GM23338 (cell line): ENCODE measurements around the gene HDAC8. TPM values are rescaled to one million over a fixed set of nuclear protein-coding genes. Genes with fewer than 3 reads are reported as not detected.

Experiments used
- ATAC-seq: fragments of 200-7000 bp; cut with Tn5 transposase; 3 replicates; pipeline ENCODE4 v1.9.1; 2020
- DNase-seq: peaks from one replicate; pipeline ENCODE4 v3.0.0-alpha.2; 2015; ENCODE audit warnings: low spot score
- H2AFZ ChIP-seq: fragments of 200-600 bp; sonication (generic); 2 replicates; pipeline ENCODE4 v1.8.0; 2016; ENCODE audit warnings: antibody characterized with exemption, mild to moderate bottlenecking, moderate library complexity
- H3F3A ChIP-seq: fragments of 200-600 bp; sonication (generic); replicated peaks from 2 replicates; pipeline ENCODE4 v1.8.0; 2017; ENCODE audit warnings: antibody characterized with exemption, mixed run types, low read depth
- H3K27ac ChIP-seq: fragments of 200-600 bp; sonication (generic); 2 replicates; pipeline ENCODE4 v1.6.1; 2016; ENCODE audit warnings: low read depth
- H3K27me3 ChIP-seq: fragments of 200-600 bp; sonication (generic); 2 replicates; pipeline ENCODE4 v1.8.0; 2016; ENCODE audit warnings: mild to moderate bottlenecking, mixed run types, moderate library complexity; ENCODE audit not compliant: insufficient read depth
- H3K36me3 ChIP-seq: fragments of 200-600 bp; sonication (generic); 2 replicates; pipeline ENCODE4 v1.8.0; 2016; ENCODE audit warnings: mild to moderate bottlenecking; ENCODE audit not compliant: insufficient read depth
- H3K4me1 ChIP-seq: fragments of 200-600 bp; sonication (generic); 2 replicates; pipeline ENCODE4 v1.8.0; 2016; ENCODE audit warnings: mild to moderate bottlenecking, moderate library complexity; ENCODE audit not compliant: insufficient read depth
- H3K4me2 ChIP-seq: fragments of 200-600 bp; sonication (generic); 2 replicates; pipeline ENCODE4 v1.7.1; 2017; ENCODE audit warnings: mixed run types
- H3K4me3 ChIP-seq: fragments of 200-600 bp; sonication (generic); 2 replicates; pipeline ENCODE4 v1.6.1; 2016; ENCODE audit warnings: mixed run types
- H3K79me2 ChIP-seq: fragments of 200-600 bp; sonication (generic); replicated peaks from 2 replicates; pipeline ENCODE4 v1.8.0; 2017; ENCODE audit warnings: mild to moderate bottlenecking; ENCODE audit not compliant: insufficient read depth
- H3K9me2 ChIP-seq: fragments of 200-600 bp; sonication (generic); 2 replicates; pipeline ENCODE4 v1.8.0; 2017; ENCODE audit not compliant: insufficient read depth
- H4K20me1 ChIP-seq: fragments of 200-600 bp; sonication (generic); replicated peaks from 2 replicates; pipeline ENCODE4 v1.8.0; 2017; ENCODE audit warnings: mild to moderate bottlenecking; ENCODE audit not compliant: insufficient read depth
- H3K27ac Mint-ChIP-seq: 2 replicates; pipeline ENCODE4 v1.8.0; 2020; ENCODE audit warnings: inconsistent platforms, mild to moderate bottlenecking, moderate library complexity, mixed read lengths
- H3K27me3 Mint-ChIP-seq: 3 replicates; pipeline ENCODE4 v1.8.0; 2022; ENCODE audit warnings: low read depth, mild to moderate bottlenecking, moderate library complexity, mixed read lengths, inconsistent platforms; ENCODE audit not compliant: insufficient read depth, poor library complexity
- H3K36me3 Mint-ChIP-seq: 3 replicates; pipeline ENCODE4 v1.8.0; 2021; ENCODE audit warnings: low read depth, mild to moderate bottlenecking, inconsistent platforms, moderate library complexity, mixed read lengths
- H3K4me1 Mint-ChIP-seq: 3 replicates; pipeline ENCODE4 v1.8.0; 2020; ENCODE audit warnings: mild to moderate bottlenecking, inconsistent platforms, mixed read lengths
- H3K4me3 Mint-ChIP-seq: 3 replicates; pipeline ENCODE4 v1.8.0; 2021; ENCODE audit warnings: moderate library complexity, mild to moderate bottlenecking, inconsistent platforms, mixed read lengths
- H3K9me3 Mint-ChIP-seq: 3 replicates; pipeline ENCODE4 v1.8.0; 2020; ENCODE audit warnings: moderate library complexity, mild to moderate bottlenecking, inconsistent platforms, mixed read lengths
- CREB1 ChIP-seq: fragments of 250-450 bp; sonication (Bioruptor Pico); IDR thresholded peaks from 2 replicates; pipeline ENCODE4 v1.5.0; 2020; ENCODE audit warnings: low read depth, mild to moderate bottlenecking, moderate library complexity
- ETS1 ChIP-seq: IDR thresholded peaks from 2 replicates; pipeline ENCODE4 v1.6.1; 2016; ENCODE audit warnings: antibody characterized with exemption
- EZH2 ChIP-seq: fragments of 200-600 bp; sonication (generic); IDR thresholded peaks from one replicate; pipeline ENCODE4 v1.8.0; 2017; ENCODE audit warnings: antibody characterized with exemption, mild to moderate bottlenecking, low read depth; ENCODE audit not compliant: unreplicated experiment
- JUNB ChIP-seq: IDR thresholded peaks from one replicate; pipeline ENCODE4 v1.6.1; 2016; ENCODE audit warnings: antibody characterized with exemption; ENCODE audit not compliant: unreplicated experiment
- POLR2AphosphoS5 ChIP-seq: IDR thresholded peaks from 2 replicates; pipeline ENCODE4 v1.6.1; 2016; ENCODE audit warnings: antibody characterized with exemption, low read depth
- ZNF331 ChIP-seq: fragments of 250-450 bp; sonication (Bioruptor Pico); IDR thresholded peaks from 2 replicates; pipeline ENCODE4 v1.5.0; 2020; ENCODE audit warnings: low read depth, mild to moderate bottlenecking, moderate library complexity
- ZNF462 ChIP-seq: fragments of 250-450 bp; sonication (Bioruptor Pico); IDR thresholded peaks from 2 replicates; pipeline ENCODE4 v1.5.0; 2020; ENCODE audit warnings: mild to moderate bottlenecking, moderate library complexity
- polyA plus RNA-seq: library from polyadenylated mRNA; unstranded; fragments of >200 nt; fragmentation: Nextera tagmentation; extraction: Ambion mirVana; gene quantifications from 2 replicates; pipeline ENCODE4 v1.2.1, GENCODE V29; 2016
- total RNA-seq: library from RNA; depleted of rRNA; stranded (reverse); fragments of >200 nt; shearing (Covaris generic); gene quantifications from 2 replicates; pipeline ENCODE4 v1.2.3, GENCODE V29; 2014

HDAC8 gene
- total and polyA plus RNA-seq, 2 experiments from 2014 or later = 21.6 to 28.7 TPM

GRCh38 chrX:72304877-72305276, 267.8 kb downstream of the HDAC8 start:
- Mint-ChIP-seq H3K27me3 (peaks cover 67% of the 10 kb centered on the region), H3K27ac (no peak overlapping the region), H3K4me1 (peaks cover 10% of the 10 kb centered on the region; the same call in 2 of the 3 replicates), H3K9me3 (0 out of 3 replicates have a peak, but pooled peaks cover 4% of the 10 kb centered on the region), H3K36me3 (peaks cover 3% of the 10 kb centered on the region; the same call in 1 of the 3 replicates), H3K4me3 (peak overlapping the region; percentile 74)
- Histone ChIP-seq H3F3A (peaks cover 3% of the 10 kb centered on the region; the same call in 1 of the 2 replicates), H3K27ac (no peak overlapping the region), H3K4me1 (0 out of 2 replicates have a peak, but pooled peaks cover 5% of the 10 kb centered on the region), H3K36me3 (no peaks in the 10 kb centered on the region), H3K27me3 (peaks cover 78% of the 10 kb centered on the region), H3K4me2 (peak overlapping the region; percentile 78), H3K79me2 (no peaks in the 10 kb centered on the region), H4K20me1 (no peaks in the 10 kb centered on the region), H3K9me2 (no peaks in the 10 kb centered on the region), H3K4me3 (peak overlapping the region; percentile 58), H2AFZ (peak overlapping the region; percentile 59)
- ATAC-seq (0 out of 3 replicates have a peak, but pooled peaks have one; percentile 3), DNase-seq (peak; percentile 28)
- TF ChIP-seq EZH2 (peak; percentile 77), CREB1 (CRISPR knock-in tag) (no peak), ETS1 (no peak), ZNF462 (no peak), POLR2AphosphoS5 (no peak), ZNF331 (CRISPR knock-in tag) (no peak), JUNB (no peak)
